Neural cell (in vitro differentiated cells): ENCODE results near the gene KCTD16.

Source experiments
- CTCF ChIP-seq: fragments of 450-650 bp; IDR thresholded peaks from 2 replicates; pipeline ENCODE4 v1.5.1; 2014; ENCODE audit warnings: antibody characterized with exemption, mild to moderate bottlenecking, moderate library complexity; ENCODE audit not compliant: poor library complexity, severe bottlenecking
- EP300 ChIP-seq: fragments of 450-650 bp; conservative IDR thresholded peaks from 2 replicates; pipeline ENCODE4 v1.6.1; 2014; ENCODE audit warnings: antibody characterized with exemption, mild to moderate bottlenecking, moderate library complexity; ENCODE audit not compliant: poor library complexity, severe bottlenecking
- EZH2 ChIP-seq: fragments of 200-600, 300-800 bp; shearing (Covaris generic), sonication (generic); IDR thresholded peaks from 2 replicates; pipeline ENCODE4 v1.6.1; 2014; ENCODE audit warnings: antibody characterized with exemption, low read length, borderline replicate concordance, mild to moderate bottlenecking; ENCODE audit not compliant: insufficient read depth, poor library complexity, severe bottlenecking
- MXI1 ChIP-seq: fragments of 450-650 bp; conservative IDR thresholded peaks from 2 replicates; pipeline ENCODE4 v1.6.1; 2014; ENCODE audit warnings: antibody characterized with exemption, mild to moderate bottlenecking; ENCODE audit not compliant: poor library complexity, severe bottlenecking
- POLR2AphosphoS5 ChIP-seq: IDR thresholded peaks from 2 replicates; pipeline ENCODE4 v1.6.1; 2012
- REST ChIP-seq: IDR thresholded peaks from 2 replicates; pipeline ENCODE4 v1.6.1; 2012; ENCODE audit warnings: borderline replicate concordance
- TAF1 ChIP-seq: IDR thresholded peaks from 2 replicates; pipeline ENCODE4 v1.6.1; 2012; ENCODE audit warnings: low read depth

- TF ChIP-seq POLR2AphosphoS5 (no peak), CTCF (no peak), REST (no peak), EZH2 (no peak), MXI1 (no peak), TAF1 (no peak), EP300 (no peak)
Measured at GRCh38 chr5:144457160-144457559, 286.5 kb downstream of the KCTD16 start.
